Smooth muscle cell (in vitro differentiated cells): Measurements from ENCODE around the gene CCDC85C. TPM values are rescaled to one million over a fixed set of nuclear protein-coding genes. Genes with fewer than 3 reads are reported as not detected.

Experiments
- DNase-seq: peaks from one replicate; lab custom pipeline; 2025; ENCODE audit not compliant: unreplicated experiment; lab: John Stamatoyannopoulos, UW
- H2AFZ ChIP-seq: fragments of 200-600 bp; sonication (generic); 2 replicates; pipeline ENCODE4 v1.6.0; 2016; ENCODE audit warnings: antibody characterized with exemption, low read depth, mild to moderate bottlenecking
- H3F3A ChIP-seq: fragments of 200-600 bp; sonication (generic); 2 replicates; pipeline ENCODE4 v1.6.0; 2017; ENCODE audit warnings: antibody characterized with exemption, low read depth
- H3K27ac ChIP-seq: fragments of 200-600 bp; sonication (generic); 2 replicates; pipeline ENCODE4 v1.5.1; 2016; ENCODE audit warnings: low read depth, mild to moderate bottlenecking
- H3K27me3 ChIP-seq: fragments of 200-600 bp; sonication (generic); 2 replicates; pipeline ENCODE4 v1.6.1; 2016; ENCODE audit warnings: low read depth, mild to moderate bottlenecking
- H3K36me3 ChIP-seq: fragments of 200-600 bp; sonication (generic); 2 replicates; pipeline ENCODE4 v1.5.1; 2016; ENCODE audit warnings: low read depth
- H3K4me1 ChIP-seq: fragments of 200-600 bp; sonication (generic); 2 replicates; pipeline ENCODE4 v1.5.1; 2016; ENCODE audit warnings: low read depth
- H3K4me2 ChIP-seq: fragments of 200-600 bp; sonication (generic); 2 replicates; pipeline ENCODE4 v1.6.0; 2016; ENCODE audit warnings: mild to moderate bottlenecking
- H3K4me3 ChIP-seq: fragments of 200-600 bp; sonication (generic); 2 replicates; pipeline ENCODE4 v1.5.1; 2016; ENCODE audit warnings: mild to moderate bottlenecking
- H3K79me2 ChIP-seq: fragments of 200-600 bp; sonication (generic); 2 replicates; pipeline ENCODE4 v1.6.0; 2016; ENCODE audit warnings: low read depth, mild to moderate bottlenecking
- H3K9ac ChIP-seq: fragments of 200-600 bp; sonication (generic); 2 replicates; pipeline ENCODE4 v1.6.0; 2016; ENCODE audit warnings: low read depth
- H3K9me3 ChIP-seq: fragments of 200-600 bp; sonication (generic); replicated peaks from 2 replicates; pipeline ENCODE4 v1.5.1; 2016; ENCODE audit warnings: low read depth
- H4K20me1 ChIP-seq: fragments of 200-600 bp; sonication (generic); 2 replicates; pipeline ENCODE4 v1.6.0; 2016; ENCODE audit warnings: low read depth
- CTCF ChIP-seq: fragments of 200-600 bp; sonication (generic); IDR thresholded peaks from 2 replicates; pipeline ENCODE4 v1.5.1; 2017; ENCODE audit warnings: borderline replicate concordance, mild to moderate bottlenecking, antibody characterized with exemption; ENCODE audit not compliant: insufficient read depth, poor library complexity, severe bottlenecking
- WGBS: methylation state at CpG from one replicate; pipeline ENCODE4 v1.1.7; 2016; ENCODE audit warnings: low lambda C conversion rate; 5-methylcytosine and 5-hydroxymethylcytosine counted together
- polyA plus RNA-seq: library from polyadenylated mRNA; unstranded; fragments of >200 nt; fragmentation: Nextera tagmentation; extraction: Ambion mirVana; gene quantifications from 2 replicates; pipeline ENCODE4 v1.2.1, GENCODE V29; 2016
- total RNA-seq: library from RNA; depleted of rRNA; stranded (reverse); fragments of >200 nt; gene quantifications from 2 replicates; pipeline ENCODE4 v1.2.3, GENCODE V29; 2014

CCDC85C gene
- total and polyA plus RNA-seq, 2 experiments from 2014 or later = 4.0 to 6.5 TPM

GRCh38 chr14:99556134-99556791 lies 47.7 kb downstream of the CCDC85C start:
- Histone ChIP-seq H3K79me2 (no peaks in the 10 kb centered on the region), H3K9ac (no peak overlapping the region), H3K9me3 (no peaks in the 10 kb centered on the region), H4K20me1 (peaks cover 9% of the 10 kb centered on the region), H3K4me1 (peaks cover 6% of the 10 kb centered on the region), H3K4me2 (no peak overlapping the region), H3K27me3 (no peaks in the 10 kb centered on the region), H2AFZ (no peak overlapping the region), H3K27ac (no peak overlapping the region), H3K36me3 (no peaks in the 10 kb centered on the region), H3K4me3 (no peak overlapping the region), H3F3A (no peaks in the 10 kb centered on the region)
- 97% methylated on average over 10 of the region's 10 CpGs for whole genome bisulfite sequencing
- DNase-seq = no peak
- TF ChIP-seq CTCF = no peak

GRCh38 chr14:99554757-99555531 lies 49.1 kb downstream of the CCDC85C start:
- Histone ChIP-seq H3K27me3 (no peaks in the 10 kb centered on the region), H3K4me2 (no peak overlapping the region), H3K9ac (no peak overlapping the region), H3K36me3 (no peaks in the 10 kb centered on the region), H2AFZ (no peak overlapping the region), H3K27ac (no peak overlapping the region), H3F3A (no peaks in the 10 kb centered on the region), H3K4me3 (no peak overlapping the region), H3K79me2 (peaks cover 4% of the 10 kb centered on the region), H3K9me3 (no peaks in the 10 kb centered on the region), H3K4me1 (peaks cover 3% of the 10 kb centered on the region), H4K20me1 (peaks cover 18% of the 10 kb centered on the region)
- TF ChIP-seq CTCF = no peak
- 79% methylated on average over 9 of the region's 9 CpGs for WGBS
- no peak for DNase-seq

GRCh38 chr14:99554184-99554583 lies 49.8 kb downstream of the CCDC85C start:
- H3F3A ChIP-seq = no peaks in the 10 kb centered on the region
- H3K4me1 ChIP-seq = peaks cover 7% of the 10 kb centered on the region
- 96% methylated on average over 12 of the region's 12 CpGs for WGBS
- no peaks in the 10 kb centered on the region for H3K36me3 ChIP-seq
- H2AFZ ChIP-seq = no peak overlapping the region
- H3K27ac ChIP-seq = no peak overlapping the region
- H4K20me1 ChIP-seq = peaks cover 20% of the 10 kb centered on the region
- no peak overlapping the region for H3K4me2 ChIP-seq
- peaks cover 4% of the 10 kb centered on the region for H3K79me2 ChIP-seq
- DNase-seq = no peak
- no peaks in the 10 kb centered on the region for H3K27me3 ChIP-seq
- no peak overlapping the region for H3K4me3 ChIP-seq
- H3K9ac ChIP-seq = no peak overlapping the region
- H3K9me3 ChIP-seq = no peaks in the 10 kb centered on the region
- no peak for TF ChIP-seq CTCF
